Thyroid gland (tissue), 4 donors: ENCODE measurements around the gene GPR155. TPM values are rescaled to one million over a fixed set of nuclear protein-coding genes. Genes with fewer than 3 reads are reported as not detected.

Source experiments
- DNase-seq, 2 donors: peaks; one replicate each; pipeline ENCODE4 v3.0.0-alpha.2; 2019
- H3K27ac ChIP-seq, 3 donors: fragments of 200-600 bp; sonication (generic); 1 replicate in 2 of 3; 2 replicates in 1 of 3; pipeline ENCODE4 v1.5.1; 2016 to 2019; ENCODE audit warnings: mild to moderate bottlenecking in 1 of 3, moderate library complexity in 1 of 3
- H3K27me3 ChIP-seq: fragments of 200-600 bp; sonication (generic); one replicate; pipeline ENCODE4 v1.5.1; 2019
- H3K36me3 ChIP-seq, 2 donors: fragments of 200-600 bp; sonication (generic); one replicate each; pipeline ENCODE4 v1.5.1; 2016 to 2019
- H3K4me1 ChIP-seq, 2 donors: fragments of 200-600 bp; sonication (generic); one replicate each; pipeline ENCODE4 v1.5.1; 2017 to 2019
- H3K4me3 ChIP-seq, 3 donors: fragments of 200-600 bp; sonication (generic); replicated peaks in 1 of 3; 1 replicate in 2 of 3; 2 replicates in 1 of 3; pipeline ENCODE4 v1.5.1; 2016; ENCODE audit warnings: mild to moderate bottlenecking in 1 of 3
- H3K9me3 ChIP-seq: fragments of 200-600 bp; sonication (generic); one replicate; pipeline ENCODE4 v1.5.1; 2017
- POLR2A ChIP-seq, 2 donors: fragments of 450-650 bp; IDR thresholded peaks; one replicate each; pipeline ENCODE4 v1.6.1; 2017; ENCODE audit warnings: antibody characterized with exemption in 2 of 2, mild to moderate bottlenecking in 2 of 2, moderate library complexity in 1 of 2
- WGBS, 2 donors: methylation state at CpG; one replicate each; pipeline ENCODE4 v1.1.5; 2017; 5-methylcytosine and 5-hydroxymethylcytosine counted together
- intact Hi-C: fragments of 100-400 bp; cut with DNase I; formaldehyde crosslinking; loops from one replicate; pipeline ENCODE4 v1.15.1; 2023
- total RNA-seq, 4 donors: library from RNA; depleted of rRNA; stranded (reverse); fragments of >200 nt; gene quantifications; one replicate each; pipeline ENCODE4 v1.2.3, GENCODE V29; 2016
- TF ChIP-seq, protein P1 (sequence below), 6 experiments: fragments of 200-600 bp in 3 of 6; fragments of 450-650 bp in 3 of 6; sonication (generic) in 3 of 6; IDR thresholded peaks; one replicate each; pipeline ENCODE4 v1.5.1; 2016 to 2019; ENCODE audit warnings: antibody characterized with exemption in 6 of 6, mild to moderate bottlenecking in 2 of 6, inconsistent platforms in 1 of 6, moderate library complexity in 1 of 6

The GPR155 gene
- total RNA-seq, 4 donors from 2014 or later, result 7.1 to 10.9 (median 10.2) TPM

DNA sequence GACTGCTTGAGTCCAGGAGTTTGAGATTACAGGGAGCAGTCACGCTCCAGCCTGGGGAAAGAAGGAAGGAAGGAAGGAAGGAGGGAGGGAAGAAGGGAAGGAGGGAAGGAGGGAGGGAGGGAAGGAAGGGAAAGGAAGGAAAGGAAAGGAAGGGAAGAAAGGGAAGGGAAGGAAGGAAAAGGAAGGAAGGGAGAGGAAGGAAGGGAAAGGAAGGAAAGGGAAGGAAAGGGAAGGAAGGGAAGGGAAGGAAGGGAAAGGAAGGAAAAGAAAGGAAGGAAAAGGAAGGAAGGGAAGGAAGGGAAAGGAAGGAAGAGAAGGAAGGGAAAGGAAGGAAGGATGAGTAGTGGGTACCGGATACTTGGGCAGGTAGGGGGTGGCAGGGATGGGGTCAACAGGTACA, 32.3 kb downstream of the GPR155 start:
- Histone ChIP-seq H3K9me3 (no peaks in the 10 kb centered on the region), H3K36me3 (no peaks in the 10 kb centered on the region)
- 87 to 89% methylated on average over 2 of the region's 2 CpGs for WGBS, 2 donors

DNA sequence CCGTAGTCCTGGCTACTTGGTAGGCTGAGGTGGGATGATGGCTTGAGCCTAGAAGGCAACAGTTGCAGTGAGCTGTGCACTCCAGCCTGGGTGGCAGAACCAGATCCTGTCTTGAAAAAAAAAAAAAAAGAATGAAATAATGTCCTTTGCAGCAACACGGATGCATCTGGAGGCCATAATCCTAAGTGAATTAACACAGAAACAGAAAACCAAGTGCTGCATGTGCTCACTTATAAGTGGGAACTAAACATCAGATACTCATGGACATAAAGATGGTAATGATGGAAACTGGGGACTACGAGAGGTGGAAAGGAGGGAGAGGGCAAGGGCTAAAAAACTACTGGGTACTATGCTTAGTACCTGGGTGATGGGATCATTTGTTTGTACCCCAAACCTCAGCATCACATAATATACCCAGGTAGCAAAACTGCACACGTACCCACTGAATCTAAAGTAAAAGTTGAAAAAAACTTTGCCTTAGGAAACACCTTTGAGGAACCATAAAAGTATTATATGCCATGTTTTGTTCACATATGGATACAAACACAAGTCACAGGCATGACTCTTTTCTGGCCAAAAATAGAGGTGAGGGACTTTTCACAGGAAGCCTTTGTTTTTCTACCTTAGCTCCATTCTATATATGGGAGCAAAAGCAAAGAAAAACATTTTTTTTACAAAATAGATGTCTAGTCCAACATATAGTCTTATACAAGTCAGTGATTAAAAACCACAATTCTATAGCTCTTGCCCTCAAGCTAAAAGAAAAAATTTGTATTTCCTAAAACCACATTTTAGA, 36.6 kb downstream of the GPR155 start:
- TF ChIP-seq POLR2A (IDR thresholded peaks at IDR 0.05), result no peak
- TF ChIP-seq, protein P1, sequence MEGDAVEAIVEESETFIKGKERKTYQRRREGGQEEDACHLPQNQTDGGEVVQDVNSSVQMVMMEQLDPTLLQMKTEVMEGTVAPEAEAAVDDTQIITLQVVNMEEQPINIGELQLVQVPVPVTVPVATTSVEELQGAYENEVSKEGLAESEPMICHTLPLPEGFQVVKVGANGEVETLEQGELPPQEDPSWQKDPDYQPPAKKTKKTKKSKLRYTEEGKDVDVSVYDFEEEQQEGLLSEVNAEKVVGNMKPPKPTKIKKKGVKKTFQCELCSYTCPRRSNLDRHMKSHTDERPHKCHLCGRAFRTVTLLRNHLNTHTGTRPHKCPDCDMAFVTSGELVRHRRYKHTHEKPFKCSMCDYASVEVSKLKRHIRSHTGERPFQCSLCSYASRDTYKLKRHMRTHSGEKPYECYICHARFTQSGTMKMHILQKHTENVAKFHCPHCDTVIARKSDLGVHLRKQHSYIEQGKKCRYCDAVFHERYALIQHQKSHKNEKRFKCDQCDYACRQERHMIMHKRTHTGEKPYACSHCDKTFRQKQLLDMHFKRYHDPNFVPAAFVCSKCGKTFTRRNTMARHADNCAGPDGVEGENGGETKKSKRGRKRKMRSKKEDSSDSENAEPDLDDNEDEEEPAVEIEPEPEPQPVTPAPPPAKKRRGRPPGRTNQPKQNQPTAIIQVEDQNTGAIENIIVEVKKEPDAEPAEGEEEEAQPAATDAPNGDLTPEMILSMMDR (IDR thresholded peaks at IDR 0.05), result no peak
- Histone ChIP-seq H3K4me1 (no peaks in the 10 kb centered on the region), H3K27me3 (no peaks in the 10 kb centered on the region), H3K36me3 (no peaks in the 10 kb centered on the region), H3K9me3 (no peaks in the 10 kb centered on the region), H3K4me3 (no peak overlapping the region), H3K27ac (no peak overlapping the region)
- WGBS, 2 donors, result 88% methylated on average over 4 of the region's 4 CpGs
- no peak for DNase-seq
- intact Hi-C loops, result no loop called here

More for the DNA sequence above, 32.3 kb downstream of the GPR155 start:
- Histone ChIP-seq H3K4me3 (no peak overlapping the region), H3K27me3 (no peaks in the 10 kb centered on the region), H3K4me1 (no peaks in the 10 kb centered on the region), H3K27ac (no peak overlapping the region)
- no peak for TF ChIP-seq POLR2A (IDR thresholded peaks at IDR 0.05)
- TF ChIP-seq, protein P1 (IDR thresholded peaks at IDR 0.05), result no peak
- DNase-seq, result no peak
- intact Hi-C loops, result no loop called here

DNA sequence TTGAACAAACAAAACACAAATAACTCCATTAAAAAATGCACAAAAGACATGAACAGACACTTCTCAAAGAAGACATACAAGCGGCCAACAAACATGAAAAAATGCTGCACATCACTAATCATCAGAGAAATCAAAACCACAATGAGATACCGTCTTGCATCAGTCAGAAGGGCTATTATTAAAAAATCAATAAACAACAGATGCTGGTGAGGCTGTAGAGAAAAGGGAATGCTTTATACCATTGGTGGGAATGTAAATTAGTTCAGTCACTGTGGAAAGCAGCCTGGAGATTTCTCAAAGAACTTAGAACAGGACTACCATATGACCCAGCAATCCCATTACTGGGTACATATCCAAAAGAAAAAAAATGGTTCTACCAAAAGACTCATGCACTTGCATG, 37.8 kb downstream of the GPR155 start:
- Histone ChIP-seq H3K27ac (no peak overlapping the region), H3K4me3 (no peak overlapping the region), H3K4me1 (no peaks in the 10 kb centered on the region), H3K36me3 (no peaks in the 10 kb centered on the region), H3K9me3 (no peaks in the 10 kb centered on the region), H3K27me3 (no peaks in the 10 kb centered on the region)
- intact Hi-C loops, result no loop called here
- TF ChIP-seq, protein P1 (IDR thresholded peaks at IDR 0.05), result no peak
- TF ChIP-seq POLR2A (IDR thresholded peaks at IDR 0.05), result no peak
- DNase-seq, result no peak
- WGBS, 2 donors, result 93 to 95% methylated on average over 2 of the region's 2 CpGs

GRCh38 chr2:174446531-174446930, 40.3 kb downstream of the GPR155 start:
- H3K36me3 ChIP-seq, result no peaks in the 10 kb centered on the region

DNA sequence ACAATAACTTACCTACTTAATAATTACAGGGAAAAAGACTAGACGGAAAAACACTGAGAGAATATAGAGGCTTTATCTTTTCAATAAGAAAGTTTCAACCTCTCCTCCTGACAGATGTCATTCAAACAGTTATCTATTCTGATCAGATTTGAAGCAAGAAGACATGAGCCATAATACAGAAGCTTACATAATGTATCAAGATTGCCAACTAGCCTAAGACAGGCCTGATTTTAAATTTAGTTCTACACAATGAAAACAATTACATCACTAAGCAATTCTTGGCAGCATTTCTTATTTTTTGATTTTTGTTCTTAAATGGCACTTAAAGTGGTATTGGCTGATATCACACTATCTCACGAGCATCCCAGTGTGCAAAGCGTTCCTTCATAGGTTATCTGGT, 41.6 kb downstream of the GPR155 start:
- Histone ChIP-seq H3K27ac (no peak overlapping the region), H3K27me3 (no peaks in the 10 kb centered on the region), H3K9me3 (no peaks in the 10 kb centered on the region), H3K4me1 (no peaks in the 10 kb centered on the region), H3K4me3 (no peak overlapping the region), H3K36me3 (no peaks in the 10 kb centered on the region)
- TF ChIP-seq, protein P1 (IDR thresholded peaks at IDR 0.05), result no peak
- no peak for TF ChIP-seq POLR2A (IDR thresholded peaks at IDR 0.05)
- 84 to 92% methylated on average over 3 of the region's 3 CpGs for WGBS, 2 donors
- no peak for DNase-seq
- intact Hi-C loops, result no loop called here

More at GRCh38 chr2:174446531-174446930, 40.3 kb downstream of the GPR155 start:
- Histone ChIP-seq H3K9me3 (no peaks in the 10 kb centered on the region), H3K27me3 (no peaks in the 10 kb centered on the region), H3K4me3 (no peak overlapping the region), H3K4me1 (no peaks in the 10 kb centered on the region), H3K27ac (no peak overlapping the region)
- intact Hi-C loops, result no loop called here
- TF ChIP-seq, protein P1 (IDR thresholded peaks at IDR 0.05), result no peak
- TF ChIP-seq POLR2A (IDR thresholded peaks at IDR 0.05), result no peak
- DNase-seq, result no peak
- WGBS, 2 donors, result 88 to 95% methylated on average over 4 of the region's 4 CpGs
